GM18502 (cell line): ENCODE measurements around the gene NOP56.

Source experiments
- ATAC-seq: cut with Tn5 transposase; IDR thresholded peaks from one replicate; pipeline ENCODE4 v1.9.1; 2021; ENCODE audit warnings: mild to moderate bottlenecking; ENCODE audit not compliant: unreplicated experiment, poor library complexity

The NOP56 gene

GRCh38 chr20:2637246-2637645, 15.2 kb upstream of the NOP56 start:
- ATAC-seq = no peak

- ATAC-seq = no peak
These were observed 12.2 kb upstream of the NOP56 start for GRCh38 chr20:2640260-2640659.

- ATAC-seq = no peak
These were observed 11.5 kb upstream of the NOP56 start for GRCh38 chr20:2640899-2641298.

GRCh38 chr20:2643708-2644107, 8.7 kb upstream of the NOP56 start:
- ATAC-seq = no peak

GRCh38 chr20:2652724-2653555, 508 bp downstream of the NOP56 start:
- ATAC-seq = peak; percentile 48

GRCh38 chr20:2653556-2654383, 1.3 kb downstream of the NOP56 start:
- no peak for ATAC-seq

- ATAC-seq = no peak
These were observed 2.0 kb downstream of the NOP56 start for GRCh38 chr20:2654384-2654822.

- no peak for ATAC-seq
These were observed 2.4 kb downstream of the NOP56 start for GRCh38 chr20:2654831-2655230.

GRCh38 chr20:2655331-2656116, 3.1 kb downstream of the NOP56 start:
- no peak for ATAC-seq

GRCh38 chr20:2656471-2657117, 4.2 kb downstream of the NOP56 start:
- ATAC-seq = no peak

- no peak for ATAC-seq
These were observed 4.8 kb downstream of the NOP56 start for GRCh38 chr20:2657241-2657640.

- ATAC-seq = no peak
These were observed 5.2 kb downstream of the NOP56 start for GRCh38 chr20:2657674-2658073.

GRCh38 chr20:2658414-2659354, 6.3 kb downstream of the NOP56 start:
- no peak for ATAC-seq

GRCh38 chr20:2659547-2659946, 7.1 kb downstream of the NOP56 start:
- no peak for ATAC-seq

GRCh38 chr20:2663364-2663886, 11.0 kb downstream of the NOP56 start:
- ATAC-seq = no peak

- ATAC-seq = peak; percentile 92
These were observed 11.7 kb downstream of the NOP56 start, which contains the start of gene IDH3B for GRCh38 chr20:2663887-2664719. Gene IDH3B (minus strand): TSS chr20:2664216. CDS start chr20:2664188, 28 bp downstream.

GRCh38 chr20:2671977-2672376, 19.5 kb downstream of the NOP56 start:
- ATAC-seq = no peak

GRCh38 chr20:2672446-2672845, 20.0 kb downstream of the NOP56 start:
- no peak for ATAC-seq
